ENCODE data around the gene PRCD.
"Not testable (repeated sequence)": the region's sequence is repeated elsewhere in the genome, so short reads cannot be mapped to it uniquely, and the experiment has no call there.

PRCD gene

DNA sequence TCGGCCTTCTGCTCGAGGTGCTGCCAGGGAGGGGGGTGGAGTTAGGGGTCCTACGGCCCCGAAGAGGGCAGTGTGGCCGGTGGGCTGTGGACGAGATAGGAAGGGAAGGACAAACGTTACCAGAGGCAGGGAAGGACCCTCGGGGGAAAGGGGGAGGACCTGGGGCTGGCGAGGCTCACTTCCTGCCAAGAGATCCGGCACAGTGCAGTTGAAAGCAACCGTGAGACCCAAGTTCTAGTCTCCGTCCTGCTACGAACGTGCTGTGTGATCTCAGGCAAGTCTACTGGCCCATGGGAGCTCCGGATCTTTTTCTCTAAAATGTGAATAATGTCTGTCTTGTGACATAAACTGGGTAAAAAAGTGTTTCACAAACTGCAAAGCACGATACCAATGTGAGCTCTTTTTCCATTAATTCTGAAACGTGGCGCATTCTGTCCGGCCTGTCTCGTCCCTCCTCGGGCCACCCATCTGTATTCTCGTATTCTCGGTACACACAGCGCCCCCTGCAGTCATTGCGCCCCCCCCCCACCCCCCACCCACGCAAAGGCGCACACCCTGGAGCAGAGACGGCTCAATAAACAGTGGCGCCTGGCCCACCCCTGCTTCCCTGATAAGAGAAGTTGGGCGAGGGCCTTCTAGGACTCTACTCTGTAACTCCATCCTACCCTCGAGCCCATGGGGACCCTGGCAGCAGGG lies 11.2 kb upstream of the PRCD start:
- no peak for DNase-seq

DNA sequence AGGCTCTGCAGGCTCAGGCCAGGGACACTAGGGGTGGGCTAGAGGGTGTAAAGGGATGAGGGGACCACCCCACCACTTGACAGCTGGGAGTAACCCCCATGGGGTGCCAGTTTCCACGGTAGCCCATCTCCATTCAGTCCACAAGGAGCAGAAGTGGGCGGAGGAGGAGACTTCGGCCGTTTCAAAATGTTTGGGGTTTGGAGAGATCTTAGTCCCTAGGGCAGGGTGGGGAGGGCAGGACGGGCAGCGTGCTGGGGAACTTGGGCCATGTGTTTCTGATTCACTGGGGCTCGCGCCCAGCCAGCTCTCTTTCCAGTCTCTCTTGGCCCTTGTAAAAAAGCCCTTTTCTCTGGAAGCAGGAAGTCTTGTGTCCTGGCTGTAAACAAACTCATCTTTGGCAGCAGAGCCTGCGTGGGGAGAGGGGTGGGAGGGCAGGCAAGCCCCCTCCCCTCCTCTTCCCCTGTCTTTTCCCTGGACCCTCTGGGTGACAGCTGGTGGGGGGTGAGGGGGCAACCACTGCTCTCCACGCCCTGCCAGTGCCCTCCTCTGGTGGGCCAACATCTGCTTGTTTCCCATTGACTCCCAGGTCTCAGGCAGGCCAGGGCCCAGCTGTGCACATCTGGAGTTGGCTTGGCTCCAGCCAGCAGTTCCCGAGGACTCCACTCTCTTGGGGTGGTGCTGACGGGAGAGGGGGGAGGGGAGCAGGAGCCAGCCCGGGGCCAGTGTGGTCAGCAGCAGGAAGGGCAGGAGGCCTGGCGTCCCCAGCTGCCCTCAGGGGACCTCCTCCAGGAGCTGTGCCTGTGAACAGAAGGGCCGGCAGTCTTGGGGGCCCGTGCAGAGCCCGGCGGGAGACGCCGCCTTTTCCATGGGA lies 10.4 kb upstream of the PRCD start:
- no peak for DNase-seq

DNA sequence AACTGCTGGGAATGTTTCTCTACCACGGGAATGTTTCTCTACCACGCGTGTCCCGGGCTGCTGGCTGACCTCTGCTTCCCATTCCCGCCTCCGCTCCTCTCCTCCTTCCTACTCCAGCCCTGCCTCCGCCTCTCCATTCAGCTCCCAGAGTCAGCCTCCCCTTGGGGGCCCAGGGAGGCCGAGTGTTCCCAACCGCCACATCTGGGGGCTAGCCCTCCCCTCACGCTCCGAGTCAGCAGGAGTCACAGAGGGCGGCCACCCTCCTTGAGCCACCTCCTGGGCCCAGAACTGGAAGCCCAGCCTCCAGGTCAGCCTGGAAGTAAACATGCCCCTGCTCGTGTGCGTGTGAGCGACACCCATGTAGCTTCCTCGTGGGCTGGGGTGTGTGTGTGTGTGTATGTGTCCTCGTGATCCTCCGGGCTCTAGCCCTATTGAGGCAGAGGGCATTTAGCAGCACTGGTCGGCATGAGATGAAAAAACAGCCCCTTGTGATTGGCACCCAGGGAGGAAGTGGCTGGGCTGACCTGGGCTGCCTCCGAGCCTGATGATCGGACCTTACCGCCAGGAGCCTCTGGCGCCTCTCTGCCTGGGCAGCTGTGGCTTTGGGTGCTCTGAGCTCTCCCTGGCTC lies 9.6 kb upstream of the PRCD start:
- no peak for DNase-seq

DNA sequence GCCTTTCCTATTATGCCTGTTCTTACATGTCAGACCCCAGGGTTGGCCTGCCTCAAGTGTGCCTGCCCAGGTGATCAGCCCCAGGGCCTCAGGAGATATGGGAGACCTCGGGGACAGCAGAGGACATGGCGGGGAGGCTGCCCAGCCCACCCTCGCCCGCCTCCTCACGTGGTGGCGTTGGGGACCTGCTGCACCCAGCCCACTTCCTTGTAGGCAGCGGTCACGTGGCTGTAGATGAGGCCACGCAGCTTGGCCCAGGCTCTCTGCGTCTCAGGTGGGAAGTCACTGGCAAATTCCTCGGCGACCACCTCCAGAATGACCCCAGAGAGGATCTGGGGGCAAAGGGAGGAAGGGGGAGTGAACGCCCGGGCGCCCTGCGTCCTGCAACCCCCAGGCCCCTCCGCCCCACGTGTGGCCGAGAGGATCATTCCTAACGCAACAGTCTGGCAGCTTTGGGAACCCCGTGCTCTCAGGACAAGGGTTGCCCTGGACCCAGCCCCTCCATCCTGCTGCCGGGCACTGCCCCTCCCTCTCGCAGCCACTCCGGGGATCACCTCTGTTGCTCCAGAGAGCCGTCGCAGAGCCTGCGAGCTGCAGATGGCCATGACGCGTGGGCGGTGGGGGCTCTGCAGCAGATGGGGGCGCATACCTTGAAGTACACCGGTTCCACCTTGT lies 8.9 kb upstream of the PRCD start:
- DNase-seq, result no peak

DNA sequence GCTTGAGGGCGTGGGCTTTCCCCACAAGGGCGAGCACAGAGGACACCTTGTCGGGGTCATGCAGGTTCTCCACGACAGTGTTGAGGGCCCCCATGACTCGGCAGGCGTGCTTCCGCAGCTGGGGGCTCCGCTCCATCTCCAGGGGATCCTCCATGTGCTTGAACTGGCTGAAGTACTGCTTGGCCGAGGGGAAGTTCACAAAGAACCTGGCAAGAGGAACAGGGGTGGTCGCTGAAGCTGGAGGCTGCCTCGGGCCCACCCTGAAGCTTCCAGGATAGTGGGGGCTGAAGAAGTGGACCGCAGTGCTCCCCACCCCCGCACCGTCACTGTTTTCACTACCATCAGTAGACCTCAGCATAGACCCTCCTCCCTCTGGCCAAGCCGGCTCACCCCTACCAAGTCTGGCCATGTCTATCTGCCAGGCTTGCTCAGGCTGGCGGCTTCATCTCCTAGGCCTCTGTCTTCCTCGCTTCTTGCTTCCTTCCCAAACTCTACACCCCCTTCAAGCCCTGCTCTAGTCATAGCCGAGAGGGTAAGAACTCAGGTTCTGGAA lies 8.3 kb upstream of the PRCD start:
- DNase-seq, result no peak

DNA sequence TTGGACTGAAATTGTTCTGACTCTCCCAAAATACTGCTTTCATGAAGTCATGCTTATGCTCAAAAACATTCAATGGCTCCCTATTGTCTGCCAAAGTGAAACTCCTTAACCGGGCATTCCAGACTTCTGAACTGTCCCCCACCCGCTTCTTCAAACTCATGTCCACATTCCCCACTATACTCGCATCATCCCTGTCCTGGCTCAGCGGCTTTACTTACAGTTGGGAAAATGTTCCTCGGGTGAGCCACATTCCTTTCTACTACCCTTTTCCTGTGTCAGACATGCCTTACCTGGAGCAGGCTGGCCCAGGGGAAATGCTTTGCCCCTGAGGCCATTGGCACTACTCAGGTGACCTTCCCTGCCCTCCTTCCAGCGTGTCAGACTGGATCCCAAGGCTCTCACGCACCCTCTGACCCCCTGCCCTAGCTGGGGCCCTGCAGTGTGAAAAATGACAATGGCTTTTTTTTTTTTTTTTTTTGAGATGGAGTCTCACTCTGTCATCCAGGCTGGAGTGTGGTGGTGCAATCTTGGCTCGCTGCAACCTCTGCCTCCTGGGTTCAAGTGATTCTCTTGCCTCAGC lies 7.7 kb upstream of the PRCD start:
- DNase-seq, result no peak

DNA sequence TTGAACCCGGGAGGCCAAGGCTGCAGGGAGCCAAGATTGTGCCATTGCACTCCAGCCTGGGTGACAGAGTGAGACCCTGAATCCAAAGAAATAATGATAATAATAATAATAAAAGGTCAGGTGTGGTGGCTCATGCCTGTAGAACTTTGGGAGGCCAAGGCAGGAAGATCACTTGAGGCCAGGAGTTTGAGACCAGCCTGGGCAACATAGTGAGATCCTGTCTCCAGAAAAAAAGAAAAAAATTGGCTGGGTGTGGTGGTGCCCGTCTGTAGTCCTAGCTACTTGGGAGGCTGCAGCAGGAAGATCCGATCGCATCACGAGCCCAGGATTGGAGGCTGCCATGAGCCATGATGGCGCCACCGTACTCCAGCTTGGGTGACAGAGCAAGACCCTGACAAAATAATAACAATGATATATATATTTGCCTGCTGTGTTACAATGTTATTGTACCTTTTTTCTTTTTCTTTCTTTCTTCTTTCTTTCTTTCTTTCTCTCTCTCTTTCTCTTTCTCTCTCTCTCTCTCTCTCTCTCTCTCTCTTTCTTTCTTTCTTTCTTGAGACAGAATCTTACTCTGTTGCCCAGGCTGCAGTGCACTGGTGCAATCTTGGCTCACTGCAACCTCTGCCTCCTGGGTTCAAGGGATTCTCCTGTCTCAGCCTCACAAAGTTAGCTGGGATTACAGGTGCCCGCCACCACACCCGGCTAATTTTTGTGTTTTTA lies 6.0 kb upstream of the PRCD start:
- not testable (repeated sequence) for DNase-seq

DNA sequence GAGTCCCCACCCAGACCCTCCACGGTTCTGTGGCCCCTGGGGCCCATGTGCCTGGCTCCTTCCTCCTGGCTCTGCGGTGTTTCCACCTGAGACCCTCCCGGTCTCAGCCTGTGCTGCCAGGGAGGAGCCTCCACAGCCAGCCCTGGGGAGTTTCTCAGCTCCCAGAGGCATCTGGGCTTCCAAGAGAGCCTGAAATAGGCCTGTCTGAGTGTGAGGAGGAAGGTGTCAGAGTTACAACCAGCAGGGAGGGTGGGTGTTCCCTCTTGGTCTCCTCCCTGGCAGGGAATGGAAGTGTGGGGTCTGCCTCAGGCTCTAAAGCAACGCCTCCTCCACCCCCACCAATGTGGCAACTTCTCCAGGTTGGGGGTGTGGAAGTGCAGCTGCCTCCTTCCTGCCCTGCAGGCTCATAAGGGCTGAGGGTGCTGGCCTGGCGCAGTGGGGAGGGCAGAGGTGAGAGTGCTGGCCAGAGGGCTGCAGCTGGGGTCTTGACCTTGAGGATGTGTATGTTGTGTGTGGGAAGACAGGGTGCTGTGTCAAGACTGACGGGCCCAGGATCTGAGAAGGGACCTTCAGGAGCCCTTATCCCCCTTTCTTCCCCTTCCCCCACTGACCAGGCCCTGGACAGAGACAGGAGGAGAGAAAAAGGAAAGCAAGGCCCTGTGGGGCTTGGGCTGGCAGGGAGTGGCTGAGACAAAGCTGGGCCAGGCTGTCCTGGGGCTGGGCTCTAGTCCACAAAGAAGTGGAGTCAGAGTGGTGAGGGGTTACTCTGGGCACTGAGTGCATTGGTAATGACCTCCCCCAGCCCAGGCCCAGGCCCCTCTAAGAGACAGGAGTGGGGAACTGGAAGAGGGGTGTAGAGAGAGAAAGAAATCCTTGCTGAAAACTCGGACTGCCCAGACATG lies 4.8 kb upstream of the PRCD start:
- no peak for DNase-seq

DNA sequence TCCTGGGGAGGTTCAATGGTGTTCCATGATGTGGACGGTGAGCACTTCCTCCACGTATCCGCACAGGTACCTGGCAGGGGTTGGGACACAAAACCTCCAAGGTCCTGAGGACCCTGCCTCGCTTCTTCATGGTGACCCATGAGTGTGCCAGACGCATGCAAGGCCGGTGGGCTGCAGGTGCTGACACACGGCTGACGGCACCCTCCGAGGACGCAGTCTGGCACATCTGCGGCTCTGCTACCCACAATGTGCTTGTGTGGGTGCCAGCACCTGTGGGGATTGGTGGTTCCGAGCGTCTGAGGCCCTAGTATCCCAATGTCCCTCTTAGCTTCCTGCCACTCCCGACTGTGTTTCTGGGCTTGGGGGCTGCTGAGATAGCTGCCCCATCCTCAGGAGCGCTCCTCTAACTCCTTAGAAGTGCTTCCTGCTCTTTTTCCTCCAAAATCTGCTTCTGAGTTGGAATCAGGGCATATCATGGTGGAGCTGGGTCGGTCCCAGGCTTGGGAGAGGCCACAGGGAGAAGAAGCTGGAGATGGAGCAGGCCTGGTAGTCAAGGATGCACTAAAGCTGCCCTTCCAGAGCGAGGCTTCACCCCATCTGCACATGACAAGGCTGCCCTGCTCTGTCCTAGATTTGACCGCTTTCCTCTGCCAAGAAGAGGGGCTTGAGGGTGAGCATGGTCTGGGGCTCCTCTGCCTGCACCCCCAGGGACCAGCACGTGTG lies 3.9 kb upstream of the PRCD start:
- no peak for DNase-seq

DNA sequence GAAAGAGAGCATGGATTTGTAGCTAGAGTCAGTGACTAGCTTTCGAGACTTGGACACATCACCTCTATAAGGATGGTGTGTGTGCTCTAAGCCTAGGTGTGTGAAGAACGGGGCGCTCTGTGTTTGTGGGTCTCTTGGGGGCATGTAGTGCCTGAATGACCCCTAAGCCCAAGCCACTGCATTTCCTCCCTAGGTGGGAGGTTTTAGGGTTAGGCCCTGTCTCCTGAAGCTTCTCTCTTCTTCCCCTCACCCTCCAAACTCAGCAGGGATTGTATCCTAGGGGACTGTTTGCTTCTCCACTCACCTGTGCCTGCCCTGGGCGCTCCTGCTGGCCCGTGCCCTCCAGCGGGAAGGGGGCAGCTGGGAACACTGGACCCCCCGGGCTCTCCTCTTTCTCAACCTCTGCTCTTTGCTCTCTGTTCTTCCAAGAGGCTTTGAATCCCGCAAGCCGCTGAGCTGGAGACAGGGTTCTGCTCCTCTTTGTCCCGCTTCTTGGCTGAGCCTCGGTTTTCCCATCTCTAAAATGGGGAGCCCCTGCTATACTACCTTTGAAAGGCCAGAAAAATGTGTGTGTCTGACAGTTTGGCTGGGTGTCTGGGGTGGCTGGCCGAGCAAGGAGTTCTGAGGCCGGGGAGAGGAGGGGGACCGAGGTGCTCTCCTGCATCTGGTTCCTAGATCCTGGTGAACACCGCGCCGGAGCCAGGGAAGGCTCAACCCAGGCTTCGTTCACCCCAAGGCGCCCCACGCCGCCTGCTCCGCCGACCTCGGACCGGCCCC lies 3.1 kb upstream of the PRCD start:
- DNase-seq, result no peak

DNA sequence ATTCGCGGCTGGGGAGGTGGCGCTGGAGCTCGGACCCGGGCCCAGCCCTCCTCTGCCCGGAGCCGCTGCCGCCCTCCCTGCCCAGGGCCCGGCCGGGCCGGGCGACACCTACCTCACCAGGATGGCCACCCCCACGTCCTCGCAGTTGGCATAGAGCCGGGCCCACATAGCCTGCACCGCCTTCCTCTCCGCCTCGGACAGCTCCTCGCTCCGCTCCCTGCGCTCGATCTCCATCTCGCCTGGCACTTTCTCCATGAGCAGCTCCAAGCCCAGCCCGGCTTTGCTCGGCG lies 2.6 kb upstream of the PRCD start:
- no peak for DNase-seq

DNA sequence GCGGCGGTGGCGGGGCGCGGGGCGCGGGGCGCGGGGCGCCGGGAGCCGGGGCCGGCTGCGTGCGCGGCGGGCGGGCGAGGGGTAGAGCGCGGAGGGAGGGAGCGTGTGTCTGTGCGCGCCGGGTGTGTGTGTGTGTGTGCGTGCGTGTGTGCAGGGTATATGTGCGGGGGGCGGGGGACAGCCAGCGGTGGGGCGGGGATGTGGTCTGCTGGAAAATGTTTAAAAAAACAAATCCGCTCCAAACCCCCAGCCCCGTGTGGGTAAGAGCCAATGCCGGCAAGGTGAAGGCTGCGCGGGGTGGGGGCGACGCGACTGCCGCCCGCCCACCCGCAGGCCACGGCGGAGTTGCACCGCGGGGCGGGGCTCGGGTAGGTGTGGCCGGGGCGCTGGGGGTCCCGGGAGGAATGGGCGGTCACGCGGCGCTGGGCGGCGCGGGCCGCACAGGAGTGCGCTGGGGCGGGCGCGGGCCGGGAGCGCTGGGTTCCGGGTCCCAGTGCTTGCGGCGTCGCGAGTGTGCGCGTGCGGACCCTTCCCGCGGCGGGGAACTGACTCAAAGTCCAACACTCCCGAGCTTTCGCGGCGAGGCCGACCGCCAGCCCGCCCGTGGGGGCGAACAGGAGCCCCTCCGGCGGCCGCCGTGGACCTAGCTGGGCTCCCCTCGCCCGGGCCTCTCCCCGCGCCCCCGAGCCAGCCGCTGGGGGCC lies 2.1 kb upstream of the PRCD start, which contains the start of gene CYGB:
Gene CYGB (minus strand): TSS at position 132 of the 703 bp plus-strand sequence. CDS start 167 bp downstream, outside the sequence.
- DNase-seq, result no peak

DNA sequence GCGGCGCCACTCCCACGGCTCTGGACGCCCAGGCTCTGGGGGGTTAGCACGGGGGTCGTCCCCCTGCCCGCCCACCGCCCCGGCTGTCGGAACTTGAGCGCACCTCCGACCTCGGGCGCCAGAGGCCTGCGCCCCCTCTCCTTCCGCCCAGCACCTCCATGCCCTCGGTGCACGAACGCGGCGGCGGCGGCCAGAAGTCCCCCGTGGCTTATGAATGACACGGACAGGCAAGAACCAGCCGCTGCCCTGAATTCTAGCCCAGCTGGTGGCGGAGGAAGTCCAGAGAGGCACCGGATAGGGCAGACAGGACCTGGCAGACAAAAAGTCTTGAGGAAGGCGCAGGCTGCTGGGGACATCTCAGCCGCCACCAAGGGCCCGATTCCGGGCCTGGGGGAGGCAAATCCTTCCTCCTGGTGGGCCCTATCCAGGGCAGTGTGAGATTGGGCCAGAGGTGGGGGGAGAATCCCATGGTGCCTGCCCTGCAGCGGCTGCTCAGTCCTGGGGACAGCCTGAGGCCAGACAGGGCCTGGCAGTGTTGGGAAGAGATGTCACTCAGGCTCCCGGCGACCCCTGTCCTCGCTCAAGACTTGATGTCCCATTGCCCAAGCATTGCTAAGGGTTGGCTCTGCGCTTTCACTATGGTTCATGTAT lies 1.4 kb upstream of the PRCD start:
- DNase-seq, result no peak

DNA sequence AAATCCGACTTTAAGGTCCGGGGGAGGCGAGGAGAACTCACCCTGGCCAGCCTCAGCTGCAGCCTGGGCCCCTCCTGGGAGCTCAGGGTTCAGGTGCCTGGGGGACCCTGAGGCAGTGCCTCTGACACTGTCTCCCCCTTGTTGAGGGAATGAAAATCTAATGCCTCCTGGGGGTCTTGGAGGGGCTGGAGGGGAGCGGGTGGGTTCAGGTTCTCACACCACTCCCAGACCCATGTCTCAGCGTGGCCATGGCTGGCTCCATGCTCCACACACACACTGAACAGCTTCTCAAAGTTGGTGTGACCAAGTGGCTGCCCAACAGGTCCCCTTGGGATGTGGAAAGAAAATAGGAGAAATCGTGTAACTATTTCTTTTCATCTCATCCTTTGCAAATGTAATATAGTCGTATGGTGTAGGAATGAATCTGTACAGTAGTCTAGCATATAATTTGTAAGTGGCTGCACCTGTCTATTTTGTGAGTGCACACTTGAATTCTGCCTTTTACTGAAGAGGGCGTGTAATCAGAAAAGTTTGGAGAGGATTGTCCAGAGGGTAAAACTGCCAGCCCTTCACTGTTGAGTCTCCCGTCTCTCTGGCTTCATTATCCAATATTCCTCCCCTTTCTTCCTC lies 788 bp upstream of the PRCD start:
- DNase-seq, result no peak

DNA sequence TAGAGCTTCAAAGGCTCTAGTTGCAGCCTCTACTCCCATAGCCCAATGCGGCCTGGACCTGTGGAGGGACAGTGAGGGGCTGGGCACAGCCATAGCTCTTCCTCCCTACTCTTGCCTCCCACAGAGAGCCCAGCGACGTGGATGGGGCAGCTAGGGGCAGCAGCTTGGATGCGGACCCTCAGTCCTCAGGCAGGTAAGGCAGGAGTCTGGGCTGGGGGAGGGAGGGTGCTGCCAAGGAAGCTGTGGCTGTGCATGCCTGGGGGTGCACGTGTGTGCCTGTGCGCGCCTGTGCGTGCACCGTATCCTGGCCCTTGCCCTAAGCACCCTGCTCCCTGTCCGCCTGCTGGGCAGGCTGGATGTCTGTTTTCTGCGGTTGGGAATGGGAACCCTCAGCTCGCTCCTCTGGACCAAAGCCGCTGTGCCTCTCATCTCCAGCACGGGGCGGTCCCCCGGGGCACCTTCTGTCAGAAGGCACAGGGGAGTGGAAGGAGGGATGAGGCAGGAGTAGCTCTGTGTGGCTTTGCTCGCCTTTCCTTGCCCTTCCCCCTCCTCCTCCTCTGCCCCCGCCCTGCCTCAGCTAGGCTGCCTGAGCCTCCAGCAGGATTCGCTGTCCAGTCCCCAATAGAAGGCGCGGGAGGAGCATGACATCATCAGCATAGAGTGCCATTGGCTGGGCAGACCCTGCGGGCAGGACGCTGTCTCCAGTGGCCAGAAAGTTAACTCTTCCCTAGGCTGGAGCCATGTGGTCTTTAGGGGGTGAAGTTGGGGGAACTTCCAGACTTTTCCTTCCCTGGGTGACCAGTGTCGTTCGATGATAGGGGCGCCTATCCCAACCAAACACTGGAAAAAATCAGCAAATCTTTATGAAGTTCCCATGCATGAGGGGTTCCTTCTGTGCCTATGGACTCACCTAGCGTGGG lies 797 bp downstream of the PRCD start:
- no peak for DNase-seq

DNA sequence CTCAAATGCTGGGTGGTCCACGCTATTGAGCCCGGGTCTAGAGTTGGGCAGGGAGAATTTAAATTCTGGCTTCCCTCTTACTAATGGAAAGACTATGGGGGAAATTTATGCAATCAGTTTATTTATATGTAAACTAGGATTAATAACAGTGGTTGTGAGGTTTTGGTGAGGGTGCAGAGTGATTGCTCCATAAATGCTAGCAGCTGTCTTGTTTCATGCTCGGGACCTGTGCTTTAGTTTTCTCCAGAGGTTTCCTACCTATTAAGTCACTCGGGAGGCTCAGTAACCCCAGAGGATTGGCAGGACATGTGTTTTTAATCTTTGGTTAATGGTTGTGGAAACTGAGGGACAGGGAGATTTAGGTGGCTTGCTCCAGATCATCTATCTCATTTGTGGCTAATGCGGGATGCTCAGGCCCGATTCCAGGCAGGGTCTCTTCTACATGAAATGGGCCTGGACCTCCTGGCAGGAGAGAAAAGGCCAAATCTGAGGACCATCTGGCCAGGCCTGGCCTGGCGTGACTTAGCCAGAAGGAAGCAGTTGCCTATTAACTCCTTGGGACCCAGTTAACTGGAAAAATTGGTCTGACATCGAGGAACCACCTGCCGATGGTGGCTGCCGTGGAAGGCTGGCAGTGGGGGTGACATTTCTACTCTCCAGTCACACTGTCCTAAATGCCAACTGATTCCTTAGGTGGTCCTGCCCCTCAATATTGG lies 2.1 kb downstream of the PRCD start:
- no peak for DNase-seq
